GM13977 (cell line): Measurements from ENCODE around the gene HPS5.
"Not testable (repeated sequence)": the region's sequence is repeated elsewhere in the genome, so short reads cannot be mapped to it uniquely, and the experiment has no call there.

Experiments
- DNase-seq: peaks from one replicate; pipeline ENCODE4 v3.0.0; 2012; ENCODE audit warnings: low spot score
- in situ Hi-C: fragments of 300-500 bp; cut with MboI; formaldehyde crosslinking; loops from one replicate; pipeline ENCODE4 v1.12.0; 2022; ENCODE audit warnings: low sequenced_read_pairs, low pct_unique_long_range_greater_than_20kb, mixed read lengths, inconsistent platforms; ENCODE audit not compliant: unreplicated experiment
- TF ChIP-seq, protein P1 (sequence below): IDR thresholded peaks from 2 replicates; pipeline ENCODE4 v1.5.1; 2012; ENCODE audit warnings: mild to moderate bottlenecking, control low read depth; ENCODE audit not compliant: insufficient read depth; ENCODE audit errors: extremely low read depth, missing control alignments

HPS5 gene

DNA sequence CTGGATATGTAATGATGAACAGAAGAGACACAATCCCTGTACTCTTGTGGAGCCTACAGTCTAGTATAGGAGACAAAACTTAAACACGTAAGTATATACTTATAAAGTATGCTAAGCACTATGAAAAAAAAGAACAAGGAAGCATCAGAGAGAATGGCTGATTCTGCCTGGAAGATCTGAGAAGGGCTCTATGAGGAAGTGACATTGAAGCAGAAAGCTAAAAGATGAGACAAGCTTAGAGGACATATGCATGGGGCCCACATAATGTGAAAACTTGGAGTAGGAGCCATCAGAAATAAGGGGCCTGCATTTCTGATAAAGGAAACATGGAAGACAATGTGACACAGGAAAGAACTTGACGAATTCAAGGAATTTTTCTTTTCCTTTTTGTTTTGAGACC is 39.3 kb downstream of the HPS5 start:
- in situ Hi-C loops = no loop called here
- DNase-seq = no peak
- TF ChIP-seq, protein P1, sequence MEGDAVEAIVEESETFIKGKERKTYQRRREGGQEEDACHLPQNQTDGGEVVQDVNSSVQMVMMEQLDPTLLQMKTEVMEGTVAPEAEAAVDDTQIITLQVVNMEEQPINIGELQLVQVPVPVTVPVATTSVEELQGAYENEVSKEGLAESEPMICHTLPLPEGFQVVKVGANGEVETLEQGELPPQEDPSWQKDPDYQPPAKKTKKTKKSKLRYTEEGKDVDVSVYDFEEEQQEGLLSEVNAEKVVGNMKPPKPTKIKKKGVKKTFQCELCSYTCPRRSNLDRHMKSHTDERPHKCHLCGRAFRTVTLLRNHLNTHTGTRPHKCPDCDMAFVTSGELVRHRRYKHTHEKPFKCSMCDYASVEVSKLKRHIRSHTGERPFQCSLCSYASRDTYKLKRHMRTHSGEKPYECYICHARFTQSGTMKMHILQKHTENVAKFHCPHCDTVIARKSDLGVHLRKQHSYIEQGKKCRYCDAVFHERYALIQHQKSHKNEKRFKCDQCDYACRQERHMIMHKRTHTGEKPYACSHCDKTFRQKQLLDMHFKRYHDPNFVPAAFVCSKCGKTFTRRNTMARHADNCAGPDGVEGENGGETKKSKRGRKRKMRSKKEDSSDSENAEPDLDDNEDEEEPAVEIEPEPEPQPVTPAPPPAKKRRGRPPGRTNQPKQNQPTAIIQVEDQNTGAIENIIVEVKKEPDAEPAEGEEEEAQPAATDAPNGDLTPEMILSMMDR = no peak

DNA sequence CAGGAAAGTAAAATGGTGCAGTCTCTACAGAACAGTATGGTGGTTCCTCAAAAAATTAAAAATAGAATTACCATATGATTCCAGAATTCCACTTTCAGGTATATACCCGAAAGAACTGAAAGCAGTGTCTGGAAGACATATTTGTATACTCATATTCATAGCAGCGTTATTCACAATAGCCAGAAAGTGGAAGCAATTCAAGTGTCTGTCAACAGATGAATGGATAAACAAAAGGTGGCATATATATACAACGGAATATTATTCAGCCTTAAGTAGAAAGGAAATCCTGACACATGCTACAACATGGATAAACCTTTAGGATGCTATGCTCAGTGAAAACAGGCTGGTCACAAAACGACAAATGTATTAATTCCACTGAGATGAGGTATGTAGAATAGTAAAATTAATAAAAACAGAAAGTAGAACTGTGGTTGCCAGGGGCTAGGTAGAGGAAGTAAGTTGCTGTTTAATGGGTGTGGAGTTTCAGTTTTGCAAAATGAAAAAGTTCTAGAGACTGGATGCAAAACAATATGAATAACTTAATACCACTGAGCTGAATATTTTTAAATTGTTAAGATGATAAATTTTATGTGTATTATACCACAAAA is 41.4 kb downstream of the HPS5 start:
- TF ChIP-seq, protein P1 = no peak
- in situ Hi-C loops = no loop called here
- peak; percentile 57 for DNase-seq

DNA sequence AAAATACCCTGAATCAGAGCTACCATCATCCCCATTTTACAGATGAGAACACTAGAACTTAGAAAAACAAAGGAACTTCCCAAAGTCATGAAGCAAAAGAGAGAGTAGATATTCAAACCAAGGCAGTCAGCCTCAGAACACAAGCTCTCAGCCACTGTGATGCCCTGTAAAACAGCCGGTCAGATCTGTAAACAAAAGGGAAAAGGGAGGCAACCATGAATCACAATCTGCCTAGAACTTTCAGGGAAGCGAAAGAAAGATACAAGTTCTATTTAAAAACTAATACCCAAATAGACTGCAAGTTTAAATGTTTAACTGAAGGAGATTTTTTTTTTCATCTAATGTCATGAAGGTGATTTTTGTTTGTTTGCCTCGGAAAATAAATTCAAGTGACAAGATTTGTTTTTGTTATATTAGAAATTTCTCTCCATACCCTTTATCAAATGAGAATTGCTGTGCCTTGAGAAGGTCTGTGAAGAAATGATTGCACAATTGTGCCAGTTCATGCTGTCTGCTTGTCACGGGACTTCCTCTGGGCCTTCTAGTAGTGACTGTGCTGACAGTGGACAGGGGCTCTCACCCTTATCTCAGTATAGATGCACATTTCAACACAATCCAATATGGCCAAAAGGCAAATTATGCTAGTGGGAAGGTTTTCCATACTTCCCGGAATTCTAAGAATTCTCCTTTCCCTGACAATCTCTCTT is 44.2 kb downstream of the HPS5 start:
- in situ Hi-C loops = no loop called here
- TF ChIP-seq, protein P1 = no peak
- no peak for DNase-seq

DNA sequence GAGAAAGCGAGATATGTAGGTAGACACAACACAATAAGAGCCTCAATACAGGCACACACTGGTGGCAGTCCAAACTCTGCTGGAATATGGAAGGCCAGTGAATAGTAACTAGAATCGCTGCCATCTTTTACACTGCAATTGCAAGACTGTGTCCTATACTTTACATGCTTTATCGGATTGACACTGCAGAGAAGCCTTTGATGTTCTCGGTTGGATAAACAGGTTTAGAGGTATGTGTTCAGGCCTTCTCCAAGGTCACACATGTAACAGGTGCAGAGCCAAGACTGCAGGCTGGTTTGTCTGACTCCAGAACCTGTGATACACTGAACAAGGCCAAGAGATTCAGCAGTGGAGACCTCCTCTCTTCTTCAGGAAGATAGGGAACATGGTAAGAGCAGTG is 50.7 kb downstream of the HPS5 start:
- in situ Hi-C loops = no loop called here

DNA sequence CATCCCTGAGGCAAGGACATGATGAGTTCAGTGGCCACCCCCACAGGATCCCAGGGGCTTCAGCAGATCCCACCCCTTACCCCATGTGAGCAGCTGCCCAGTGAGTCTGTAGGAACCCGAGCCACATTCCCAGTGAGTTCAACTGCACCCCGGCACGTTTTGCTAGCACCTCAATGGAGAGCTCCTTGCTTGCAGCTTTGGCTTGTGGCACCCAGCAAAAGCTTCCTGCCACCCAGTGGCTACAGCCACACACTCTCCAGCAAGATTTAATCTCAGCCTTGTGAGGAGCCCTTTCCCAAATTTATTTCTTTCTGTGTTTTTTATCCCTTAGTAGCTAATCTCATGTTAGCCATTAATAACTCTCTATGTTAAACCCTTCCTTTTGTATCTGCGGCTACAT is 51.8 kb downstream of the HPS5 start:
- TF ChIP-seq, protein P1 = no peak
- in situ Hi-C loops = no loop called here
- no peak for DNase-seq

More for the DNA sequence above, 50.7 kb downstream of the HPS5 start:
- DNase-seq = no peak
- TF ChIP-seq, protein P1 = no peak

DNA sequence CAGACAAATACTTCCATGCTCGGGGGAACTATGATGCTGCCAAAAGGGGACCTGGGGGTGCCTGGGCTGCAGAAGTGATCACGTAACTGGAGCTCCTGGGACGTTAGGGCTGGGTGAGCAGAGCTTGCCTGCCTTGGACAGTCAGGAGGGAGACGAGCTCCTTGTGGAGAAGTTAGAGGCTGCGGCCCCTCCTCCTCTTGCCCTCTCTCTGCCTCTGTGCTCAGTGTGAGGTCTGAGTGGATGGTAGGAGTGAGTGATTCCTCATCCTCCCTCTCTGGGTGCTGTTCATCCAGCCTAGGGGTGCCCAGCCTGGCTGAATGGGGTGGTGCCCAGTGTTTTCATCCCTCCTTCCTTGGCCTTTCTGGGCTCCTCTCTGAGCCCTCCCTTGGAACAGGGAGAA is 52.7 kb downstream of the HPS5 start:
- in situ Hi-C loops = not testable (repeated sequence)

DNA sequence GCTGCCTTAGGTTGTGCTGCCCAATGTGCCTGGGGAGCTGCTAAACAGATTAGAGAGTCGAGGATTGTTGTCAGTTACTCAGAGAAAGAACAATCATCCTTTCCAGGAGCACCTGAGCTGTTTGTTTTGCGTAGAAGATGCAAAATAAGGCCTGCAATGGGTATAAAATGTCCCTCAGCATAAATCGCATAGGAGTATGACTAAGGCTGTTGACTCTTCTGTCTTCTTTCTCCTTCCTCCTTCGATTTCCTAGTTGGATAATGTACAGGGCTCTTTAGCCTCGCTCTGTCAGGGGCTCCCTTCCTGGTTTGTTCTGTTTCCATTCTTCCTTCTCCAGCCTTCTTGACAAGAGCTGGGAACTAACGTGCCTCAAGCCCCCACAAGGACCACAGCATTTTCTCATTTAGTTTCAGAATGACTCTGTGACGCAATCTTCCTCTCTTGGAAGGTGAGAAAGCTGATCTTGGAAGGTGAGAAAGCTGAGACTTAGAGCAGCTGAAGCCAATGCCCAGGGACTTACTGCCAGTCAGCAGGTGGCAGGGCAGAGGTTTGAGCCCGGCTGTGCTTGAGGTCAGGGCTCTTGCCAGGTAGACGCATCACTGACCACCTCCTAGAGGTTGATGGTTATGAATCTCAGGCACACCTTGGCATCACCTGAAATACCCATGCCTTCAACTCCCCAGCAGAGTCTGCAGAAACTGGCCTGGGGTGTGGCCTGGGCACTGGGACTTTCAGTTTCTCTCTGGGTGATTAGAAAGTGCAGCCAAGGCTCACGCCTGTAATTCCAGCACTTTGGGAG is 54.4 kb downstream of the HPS5 start:
- DNase-seq, in situ Hi-C loops: not testable (repeated sequence)

More for the DNA sequence above, 52.7 kb downstream of the HPS5 start:
- DNase-seq = not testable (repeated sequence)
